ENCODE data around the gene PTPRG. TPM values are rescaled to one million over a fixed set of nuclear protein-coding genes. Genes with fewer than 3 reads are reported as not detected.

The PTPRG gene
- total RNA-seq, 1 experiment from 2014 or later = 0.74 TPM

DNA sequence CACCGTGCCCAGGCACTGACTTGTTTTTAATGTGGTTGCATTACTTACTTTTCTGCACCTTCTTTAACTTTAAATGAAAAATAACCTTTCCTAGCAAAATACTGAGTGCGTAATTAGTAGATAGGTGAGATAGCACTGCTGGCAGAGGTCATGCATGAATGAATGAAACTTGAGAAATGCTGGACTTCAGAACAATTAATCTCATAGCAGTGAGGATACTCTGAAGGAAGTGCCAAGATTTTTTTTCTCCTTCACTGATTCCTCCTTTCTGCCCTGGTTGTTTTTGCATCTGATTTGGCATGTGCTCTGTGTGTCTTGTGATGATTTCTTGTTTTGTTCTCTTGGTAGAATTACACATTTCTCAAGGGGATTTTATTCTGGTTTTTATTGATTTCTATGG lies 378.9 kb downstream of the PTPRG start:
- Histone ChIP-seq H3K27ac (ENCODE audit: low read length) (no peak overlapping the region), H3K27me3 (ENCODE audit: control insufficient read depth, insufficient read depth, low read length) (no peaks in the 10 kb centered on the region), H3K36me3 (ENCODE audit: control insufficient read depth, insufficient read depth, low read length) (no peaks in the 10 kb centered on the region), H3K9me3 (ENCODE audit: control insufficient read depth, insufficient read depth, low read depth, low read length) (no peaks in the 10 kb centered on the region), H3K4me3 (ENCODE audit: low read depth in 2 of 2, low read length in 2 of 2) (no peak overlapping the region), H3K4me1 (ENCODE audit: control insufficient read depth, insufficient read depth, low read length) (no peaks in the 10 kb centered on the region)
- intact Hi-C loops (cut with micrococcal nuclease; ENCODE audit: unreplicated experiment) = no loop called here
- CTCF ChIA-PET = no interaction called here
- POLR2A ChIA-PET = no interaction called here
- TF ChIP-seq SIN3A (IDR thresholded peaks at IDR 0.05; ENCODE audit: borderline replicate concordance, insufficient read depth, low read depth, low read length) (no peak), TCF7L2 (IDR thresholded peaks at IDR 0.05; ENCODE audit: low read depth, low read length) (no peak), POLR2AphosphoS5 (IDR thresholded peaks at IDR 0.05; ENCODE audit: low read depth, low read length) (no peak)
- TF ChIP-seq, protein P1, sequence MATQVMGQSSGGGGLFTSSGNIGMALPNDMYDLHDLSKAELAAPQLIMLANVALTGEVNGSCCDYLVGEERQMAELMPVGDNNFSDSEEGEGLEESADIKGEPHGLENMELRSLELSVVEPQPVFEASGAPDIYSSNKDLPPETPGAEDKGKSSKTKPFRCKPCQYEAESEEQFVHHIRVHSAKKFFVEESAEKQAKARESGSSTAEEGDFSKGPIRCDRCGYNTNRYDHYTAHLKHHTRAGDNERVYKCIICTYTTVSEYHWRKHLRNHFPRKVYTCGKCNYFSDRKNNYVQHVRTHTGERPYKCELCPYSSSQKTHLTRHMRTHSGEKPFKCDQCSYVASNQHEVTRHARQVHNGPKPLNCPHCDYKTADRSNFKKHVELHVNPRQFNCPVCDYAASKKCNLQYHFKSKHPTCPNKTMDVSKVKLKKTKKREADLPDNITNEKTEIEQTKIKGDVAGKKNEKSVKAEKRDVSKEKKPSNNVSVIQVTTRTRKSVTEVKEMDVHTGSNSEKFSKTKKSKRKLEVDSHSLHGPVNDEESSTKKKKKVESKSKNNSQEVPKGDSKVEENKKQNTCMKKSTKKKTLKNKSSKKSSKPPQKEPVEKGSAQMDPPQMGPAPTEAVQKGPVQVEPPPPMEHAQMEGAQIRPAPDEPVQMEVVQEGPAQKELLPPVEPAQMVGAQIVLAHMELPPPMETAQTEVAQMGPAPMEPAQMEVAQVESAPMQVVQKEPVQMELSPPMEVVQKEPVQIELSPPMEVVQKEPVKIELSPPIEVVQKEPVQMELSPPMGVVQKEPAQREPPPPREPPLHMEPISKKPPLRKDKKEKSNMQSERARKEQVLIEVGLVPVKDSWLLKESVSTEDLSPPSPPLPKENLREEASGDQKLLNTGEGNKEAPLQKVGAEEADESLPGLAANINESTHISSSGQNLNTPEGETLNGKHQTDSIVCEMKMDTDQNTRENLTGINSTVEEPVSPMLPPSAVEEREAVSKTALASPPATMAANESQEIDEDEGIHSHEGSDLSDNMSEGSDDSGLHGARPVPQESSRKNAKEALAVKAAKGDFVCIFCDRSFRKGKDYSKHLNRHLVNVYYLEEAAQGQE (IDR thresholded peaks at IDR 0.05; ENCODE audit: insufficient read depth in 1 of 2, low read depth in 2 of 2, low read length in 1 of 2) = no peak
- TF ChIP-seq, protein P2, sequence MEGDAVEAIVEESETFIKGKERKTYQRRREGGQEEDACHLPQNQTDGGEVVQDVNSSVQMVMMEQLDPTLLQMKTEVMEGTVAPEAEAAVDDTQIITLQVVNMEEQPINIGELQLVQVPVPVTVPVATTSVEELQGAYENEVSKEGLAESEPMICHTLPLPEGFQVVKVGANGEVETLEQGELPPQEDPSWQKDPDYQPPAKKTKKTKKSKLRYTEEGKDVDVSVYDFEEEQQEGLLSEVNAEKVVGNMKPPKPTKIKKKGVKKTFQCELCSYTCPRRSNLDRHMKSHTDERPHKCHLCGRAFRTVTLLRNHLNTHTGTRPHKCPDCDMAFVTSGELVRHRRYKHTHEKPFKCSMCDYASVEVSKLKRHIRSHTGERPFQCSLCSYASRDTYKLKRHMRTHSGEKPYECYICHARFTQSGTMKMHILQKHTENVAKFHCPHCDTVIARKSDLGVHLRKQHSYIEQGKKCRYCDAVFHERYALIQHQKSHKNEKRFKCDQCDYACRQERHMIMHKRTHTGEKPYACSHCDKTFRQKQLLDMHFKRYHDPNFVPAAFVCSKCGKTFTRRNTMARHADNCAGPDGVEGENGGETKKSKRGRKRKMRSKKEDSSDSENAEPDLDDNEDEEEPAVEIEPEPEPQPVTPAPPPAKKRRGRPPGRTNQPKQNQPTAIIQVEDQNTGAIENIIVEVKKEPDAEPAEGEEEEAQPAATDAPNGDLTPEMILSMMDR (IDR thresholded peaks at IDR 0.05) = no peak
- no TSS peak for BruUV-seq (replicated peaks)
- ATAC-seq = no peak
- in situ Hi-C loops (cut with HindIII; ENCODE audit: low pct_unique_long_range_greater_than_20kb, low sequenced_read_pairs) = no loop called here
- DNase-seq (ENCODE audit: low read depth, low spot score) = no peak

DNA sequence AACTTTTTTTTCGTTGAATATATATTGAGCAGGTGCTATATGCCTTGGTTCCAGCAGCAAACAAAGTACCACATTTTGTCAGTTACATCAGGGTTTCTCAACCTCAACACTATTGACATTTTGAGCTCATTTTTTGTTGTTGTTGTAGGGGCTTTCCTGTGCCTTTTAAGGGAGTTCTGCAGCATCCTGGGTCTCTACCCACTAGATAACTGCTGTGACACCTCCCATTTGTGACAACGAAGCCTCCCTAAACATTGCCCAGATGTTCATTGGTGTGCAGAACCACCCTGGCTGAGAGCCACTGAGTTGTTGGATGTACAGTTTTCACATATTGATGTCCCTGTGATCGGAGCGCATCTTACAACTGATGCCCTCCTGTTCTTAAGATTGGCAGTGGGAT lies 382.6 kb downstream of the PTPRG start:
- ChIA-PET CTCF (no interaction called here), POLR2A (no interaction called here)

More for the DNA sequence above, 382.6 kb downstream of the PTPRG start:
- Histone ChIP-seq H3K36me3 (ENCODE audit: control insufficient read depth, insufficient read depth, low read length) (no peaks in the 10 kb centered on the region), H3K4me1 (ENCODE audit: control insufficient read depth, insufficient read depth, low read length) (no peaks in the 10 kb centered on the region), H3K9me3 (ENCODE audit: control insufficient read depth, insufficient read depth, low read depth, low read length) (no peaks in the 10 kb centered on the region), H3K27me3 (ENCODE audit: control insufficient read depth, insufficient read depth, low read length) (no peaks in the 10 kb centered on the region), H3K4me3 (ENCODE audit: low read depth in 2 of 2, low read length in 2 of 2) (no peak overlapping the region), H3K27ac (ENCODE audit: low read length) (no peak overlapping the region)
- intact Hi-C loops (cut with micrococcal nuclease; ENCODE audit: unreplicated experiment) (no loop called here), in situ Hi-C loops (cut with HindIII; ENCODE audit: low pct_unique_long_range_greater_than_20kb, low sequenced_read_pairs) (no loop called here)
- ATAC-seq (no peak), DNase-seq (ENCODE audit: low read depth, low spot score) (no peak)
- BruUV-seq (replicated peaks) = no TSS peak
- no peak for TF ChIP-seq TCF7L2 (IDR thresholded peaks at IDR 0.05; ENCODE audit: low read depth, low read length)
- TF ChIP-seq, protein P2 (IDR thresholded peaks at IDR 0.05) = no peak
- no peak for TF ChIP-seq POLR2AphosphoS5 (IDR thresholded peaks at IDR 0.05; ENCODE audit: low read depth, low read length)
- TF ChIP-seq, protein P1 (IDR thresholded peaks at IDR 0.05; ENCODE audit: insufficient read depth in 1 of 2, low read depth in 2 of 2, low read length in 1 of 2) = no peak
- TF ChIP-seq SIN3A (IDR thresholded peaks at IDR 0.05; ENCODE audit: borderline replicate concordance, insufficient read depth, low read depth, low read length) = no peak

Measured in Panc1 (cell line).